HCT116 (cell line): ENCODE results near the gene CTTN. TPM values are rescaled to one million over a fixed set of nuclear protein-coding genes. Genes with fewer than 3 reads are reported as not detected.

ENCODE experiments used
- ATAC-seq: fragments of 200-7000 bp; cut with Tn5 transposase; 2 replicates; pipeline ENCODE4 v1.9.1; 2020; ENCODE audit warnings: mild to moderate bottlenecking, moderate library complexity
- BruUV-seq: library from RNA; stranded (reverse); fragments of 400-500 nt; replicated peaks from 2 replicates; lab custom pipeline; 2021; lab: Mats Ljungman, UMichigan
- CTCF ChIA-PET: fragments of 300-600 bp; sonication (Branson Sonifier 250); formaldehyde crosslinking; loops from one replicate; lab custom pipeline; 2021; ENCODE audit warnings: antibody characterized with exemption; lab: Charles Lee
- POLR2A ChIA-PET: fragments of 300-600, 350-600 bp; sonication (Branson Sonifier 250); formaldehyde crosslinking; loops from one replicate; lab custom pipeline; 2021; ENCODE audit warnings: antibody characterized with exemption; lab: Charles Lee
- RAD21 ChIA-PET, 2 experiments: fragments of 300-600 bp; sonication (Branson Sonifier 250); formaldehyde crosslinking; loops; one replicate each; lab custom pipeline; 2023; ENCODE audit warnings: low total read pairs in 2 of 2; ENCODE audit not compliant: uncharacterized antibody in 2 of 2, unreplicated experiment in 2 of 2, low non-redundant PET in 1 of 2; lab: Charles Lee
- DNase-seq: peaks from one replicate; pipeline ENCODE4 v3.0.0-alpha.2; 2010; ENCODE audit warnings: low read depth, low spot score
- H2AFZ ChIP-seq: fragments of 200-600 bp; shearing (Covaris generic), sonication (generic); 2 replicates; pipeline ENCODE4 v1.6.1; 2017; ENCODE audit warnings: low read depth, mixed run types, mixed read lengths, antibody characterized with exemption, low read length; ENCODE audit not compliant: poor library complexity, severe bottlenecking
- H3K27ac ChIP-seq: 2 replicates; pipeline ENCODE4 v1.5.1; 2012; ENCODE audit warnings: low read depth, low read length
- H3K27me3 ChIP-seq: fragments of 200-600 bp; sonication (generic); 2 replicates; pipeline ENCODE4 v1.6.1; 2016; ENCODE audit warnings: mixed run types, low read length, mixed read lengths; ENCODE audit not compliant: insufficient read depth
- H3K36me3 ChIP-seq, 2 experiments: fragments of 200-500 bp in 1 of 2; fragments of 200-600 bp in 1 of 2; sonication (Bioruptor generic) in 1 of 2; sonication (generic) in 1 of 2; 2 replicates each; pipeline versions ENCODE4 v1.5.1 to v1.6.1; 2014 to 2016; ENCODE audit warnings: low read length in 2 of 2, inconsistent platforms in 1 of 2, mixed read lengths in 1 of 2, mixed run types in 1 of 2; ENCODE audit not compliant: insufficient read depth in 2 of 2, control insufficient read depth in 1 of 2
- H3K4me1 ChIP-seq, 2 experiments: fragments of 200-600 bp in 1 of 2; sonication (generic) in 1 of 2; 2 replicates each; pipeline versions ENCODE4 v1.5.1 to v1.6.1; 2012 to 2017; ENCODE audit warnings: low read length in 2 of 2, inconsistent platforms in 1 of 2, mild to moderate bottlenecking in 1 of 2, mixed read lengths in 1 of 2, mixed run types in 1 of 2, moderate library complexity in 1 of 2; ENCODE audit not compliant: insufficient read depth in 2 of 2, control insufficient read depth in 1 of 2
- H3K4me2 ChIP-seq: fragments of 200-600 bp; sonication (generic); 2 replicates; pipeline ENCODE4 v1.6.1; 2017; ENCODE audit warnings: mixed run types, low read length, mixed read lengths
- H3K4me3 ChIP-seq, 2 experiments: fragments of 200-600 bp in 1 of 2; sonication (generic) in 1 of 2; replicated peaks in 1 of 2; 2 replicates each; pipeline ENCODE4 v1.5.1; 2011 to 2016; ENCODE audit warnings: low read length in 2 of 2, control low read depth in 1 of 2, low read depth in 1 of 2, mild to moderate bottlenecking in 1 of 2, mixed read lengths in 1 of 2, mixed run types in 1 of 2
- H3K79me2 ChIP-seq: fragments of 200-600 bp; sonication (generic); 2 replicates; pipeline ENCODE4 v1.6.1; 2017; ENCODE audit warnings: mild to moderate bottlenecking, mixed run types, low read length, moderate library complexity, mixed read lengths; ENCODE audit not compliant: insufficient read depth
- H3K9ac ChIP-seq: fragments of 200-600 bp; sonication (generic); 2 replicates; pipeline ENCODE4 v1.6.1; 2016; ENCODE audit warnings: low read length, mixed read lengths
- H3K9me2 ChIP-seq: fragments of 200-600 bp; sonication (generic), shearing (Covaris generic); 2 replicates; pipeline ENCODE4 v1.6.1; 2017; ENCODE audit warnings: mixed run types, mild to moderate bottlenecking, moderate library complexity; ENCODE audit not compliant: insufficient read depth
- H3K9me3 ChIP-seq, 2 experiments: fragments of 200-500 bp in 1 of 2; fragments of 200-600 bp in 1 of 2; sonication (Bioruptor generic) in 1 of 2; sonication (generic) in 1 of 2; 2 replicates each; pipeline ENCODE4 v1.6.1; 2014 to 2017; ENCODE audit warnings: low read length in 2 of 2, mixed read lengths in 2 of 2, inconsistent platforms in 1 of 2, low read depth in 1 of 2, mild to moderate bottlenecking in 1 of 2, mixed run types in 1 of 2, moderate library complexity in 1 of 2; ENCODE audit not compliant: control insufficient read depth in 1 of 2, insufficient read depth in 1 of 2
- H4K20me1 ChIP-seq: fragments of 200-600 bp; sonication (generic), shearing (Covaris generic); 2 replicates; pipeline ENCODE4 v1.6.1; 2017; ENCODE audit warnings: mixed run types, mild to moderate bottlenecking, moderate library complexity; ENCODE audit not compliant: insufficient read depth
- CEBPB ChIP-seq: IDR thresholded peaks from 2 replicates; pipeline ENCODE4 v1.6.1; 2012; ENCODE audit warnings: low read depth
- EZH2 ChIP-seq: fragments of 200-600 bp; sonication (generic); IDR thresholded peaks from 2 replicates; pipeline ENCODE4 v1.6.1; 2017; ENCODE audit warnings: antibody characterized with exemption, mixed run types
- POLR2A ChIP-seq: IDR thresholded peaks from 2 replicates; pipeline ENCODE4 v1.7.0; 2011; ENCODE audit warnings: borderline replicate concordance; ENCODE audit not compliant: insufficient read depth, insufficient read length; ENCODE audit errors: extremely low read depth
- POLR2AphosphoS5 ChIP-seq: IDR thresholded peaks from 2 replicates; pipeline ENCODE4 v1.6.1; 2011; ENCODE audit warnings: mild to moderate bottlenecking, low read depth, low read length, moderate library complexity
- RAD21 ChIP-seq: IDR thresholded peaks from 2 replicates; pipeline ENCODE4 v1.6.1; 2012; ENCODE audit warnings: low read depth, mild to moderate bottlenecking
- SRF ChIP-seq: IDR thresholded peaks from 2 replicates; pipeline ENCODE4 v1.6.1; 2012; ENCODE audit warnings: low read depth
- TCF7L2 ChIP-seq: IDR thresholded peaks from 2 replicates; pipeline ENCODE4 v1.7.0; 2011; ENCODE audit warnings: borderline replicate concordance, inconsistent platforms; ENCODE audit not compliant: insufficient read depth, insufficient read length; ENCODE audit errors: extremely low read depth
- intact Hi-C: fragments of 100-400 bp; cut with micrococcal nuclease; formaldehyde crosslinking; loops from 2 replicates; pipeline ENCODE4 v1.10.0; 2022
- total RNA-seq: library from RNA; stranded (reverse); gene quantifications from one replicate; pipeline ENCODE4 v1.2.1, GENCODE V29; 2021; ENCODE audit not compliant: unreplicated experiment
- TF ChIP-seq, protein P1 (sequence below): IDR thresholded peaks from 2 replicates; pipeline ENCODE4 v1.6.1; 2012

CTTN gene
- total RNA-seq, 1 experiment from 2014 or later, result 249 TPM

DNA sequence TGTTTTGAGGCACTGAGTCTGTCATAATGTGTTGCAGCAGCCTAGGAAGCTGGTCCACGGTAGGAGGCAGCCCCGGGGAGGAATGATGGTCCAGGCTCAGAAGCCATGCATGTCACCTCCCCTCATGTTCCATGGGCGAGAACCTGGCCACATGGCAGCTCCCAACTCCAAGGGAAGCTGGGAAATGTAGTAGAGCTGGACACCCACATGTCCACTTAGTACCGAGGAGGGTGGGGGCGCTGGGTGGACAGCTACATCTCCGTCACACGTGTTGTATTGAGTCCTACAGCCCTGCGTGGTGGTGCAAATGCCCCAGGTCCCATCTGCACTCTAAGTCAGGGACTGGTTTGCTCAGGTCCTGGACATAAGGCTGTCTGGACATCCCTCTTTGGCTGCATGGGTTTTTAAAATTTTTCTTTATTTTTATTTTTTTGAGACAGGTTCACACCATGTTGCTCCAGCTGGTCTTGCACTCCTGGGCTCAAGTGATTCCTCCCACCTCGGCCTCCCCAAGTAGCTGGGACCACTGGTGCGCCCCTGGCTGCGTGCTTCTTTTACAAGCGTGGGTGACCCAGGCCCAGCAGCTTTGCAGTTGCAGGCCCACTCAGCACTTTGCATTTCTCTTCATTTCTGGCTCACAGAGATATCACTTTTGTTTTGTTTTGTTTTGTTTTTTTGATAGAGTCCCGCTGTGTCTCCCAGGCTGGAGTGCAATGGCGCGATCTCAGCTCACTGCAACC, 3.9 kb upstream of the CTTN start:
- H3K4me3 ChIP-seq, result no peak overlapping the region
- H3K9me2 ChIP-seq, result no peaks in the 10 kb centered on the region
- BruUV-seq, result no TSS peak
- no peak for TF ChIP-seq POLR2AphosphoS5
- no peak for TF ChIP-seq EZH2
- TF ChIP-seq POLR2A, result no peak
- TF ChIP-seq TCF7L2, result no peak
- no peaks in the 10 kb centered on the region for H3K9me3 ChIP-seq
- H3K4me1 ChIP-seq, result peaks cover 5 to 10% of the 10 kb centered on the region in 2 experiments; a peak in 2 of 4 replicates
- H3K79me2 ChIP-seq, result peaks cover 84% of the 10 kb centered on the region
- RAD21 ChIA-PET, result no interaction called here
- H3K36me3 ChIP-seq, result peaks cover 2 to 25% of the 10 kb centered on the region in 2 experiments; a peak in 1 of 4 replicates
- no peaks in the 10 kb centered on the region for H4K20me1 ChIP-seq
- intact Hi-C loops, result no loop called here
- no peak overlapping the region for H3K9ac ChIP-seq
- no peak overlapping the region for H2AFZ ChIP-seq
- H3K27me3 ChIP-seq, result no peaks in the 10 kb centered on the region
- no peak overlapping the region for H3K4me2 ChIP-seq
- H3K27ac ChIP-seq, result no peak overlapping the region
- DNase-seq (no peak), ATAC-seq (no peak)
- CTCF ChIA-PET, result no interaction called here
- POLR2A ChIA-PET, result no interaction called here

DNA sequence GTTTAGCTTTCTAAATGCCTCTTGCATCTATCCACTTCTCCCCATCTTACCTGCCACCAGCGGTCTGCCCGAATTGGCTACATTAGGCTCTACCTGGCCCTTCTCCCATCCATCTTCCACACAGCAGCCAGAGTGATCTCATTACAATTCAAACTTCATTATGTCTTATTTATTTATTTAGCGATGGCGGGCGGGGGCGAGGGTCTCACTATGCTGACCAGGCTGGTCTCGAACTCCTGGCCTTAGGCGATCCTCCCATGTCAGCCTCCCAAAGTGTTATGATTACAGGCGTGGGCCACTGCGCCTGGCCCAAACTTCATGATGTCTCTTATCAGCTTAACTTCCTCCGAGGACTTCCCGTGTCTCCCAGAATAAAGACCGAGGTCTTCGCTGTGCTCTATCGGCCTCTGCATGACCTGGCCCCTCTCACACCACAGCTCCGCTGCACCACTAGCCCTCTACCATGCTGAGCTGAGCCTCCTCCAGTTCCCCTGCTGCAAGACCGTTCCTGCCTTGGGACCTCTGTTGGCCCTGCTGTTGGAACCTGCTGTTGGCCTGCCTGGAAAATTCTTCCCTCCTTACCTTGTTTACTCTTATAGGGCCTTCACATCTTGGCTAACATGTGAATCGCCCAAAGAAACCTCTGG, 870 bp upstream of the CTTN start:
- Histone ChIP-seq H3K9me2 (no peaks in the 10 kb centered on the region), H4K20me1 (peaks cover 13% of the 10 kb centered on the region; the same call in 1 of the 2 replicates), H2AFZ (peak overlapping the region; percentile 32), H3K79me2 (peaks cover 98% of the 10 kb centered on the region), H3K9ac (peak overlapping the region; percentile 96), H3K4me1 (peaks cover 16 to 29% of the 10 kb centered on the region in 2 experiments), H3K36me3 (peaks cover 4 to 20% of the 10 kb centered on the region in 2 experiments; a peak in 1 of 4 replicates), H3K4me2 (peak overlapping the region; percentile 97), H3K9me3 (no peaks in the 10 kb centered on the region), H3K4me3 (peak overlapping the region; percentile 78 to 100), H3K27ac (peak overlapping the region; percentile 90), H3K27me3 (no peaks in the 10 kb centered on the region)
- intact Hi-C loops, result no loop called here
- peak; percentile 13 for DNase-seq
- CTCF ChIA-PET, result no interaction called here
- BruUV-seq, result TSS peak; percentile 47
- peak; percentile 23 for ATAC-seq
- POLR2A ChIA-PET, result no interaction called here
- TF ChIP-seq CEBPB, result no peak
- TF ChIP-seq, protein P1, sequence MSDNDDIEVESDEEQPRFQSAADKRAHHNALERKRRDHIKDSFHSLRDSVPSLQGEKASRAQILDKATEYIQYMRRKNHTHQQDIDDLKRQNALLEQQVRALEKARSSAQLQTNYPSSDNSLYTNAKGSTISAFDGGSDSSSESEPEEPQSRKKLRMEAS, result no peak
- no peak for TF ChIP-seq SRF
- TF ChIP-seq RAD21, result 0 out of 2 replicates have a peak, but pooled peaks have one; percentile 7
- RAD21 ChIA-PET, result no interaction called here
